MCF 10A (cell line): ENCODE measurements around the gene IL11RA. TPM values are rescaled to one million over a fixed set of nuclear protein-coding genes. Genes with fewer than 3 reads are reported as not detected.

Experiments
- BruUV-seq: library from RNA; stranded (reverse); fragments of 400-500 nt; replicated peaks from 2 replicates; lab custom pipeline; 2021; lab: Mats Ljungman, UMichigan
- CTCF ChIA-PET: fragments of 300-600 bp; sonication (Branson Sonifier 250); formaldehyde crosslinking; extraction: SDS; loops from one replicate; lab custom pipeline; 2021; ENCODE audit warnings: antibody characterized with exemption, inconsistent platforms; lab: Yijun Ruan, JAX
- POLR2A ChIA-PET: fragments of 300-600, 350-650 bp; sonication (Branson Sonifier 250); formaldehyde crosslinking; extraction: SDS; loops from one replicate; lab custom pipeline; 2020; ENCODE audit warnings: antibody characterized with exemption, inconsistent platforms; lab: Yijun Ruan, JAX
- DNase-seq: peaks from one replicate; pipeline ENCODE4 v3.0.0-alpha.2; 2018; ENCODE audit not compliant: unreplicated experiment
- H3K27ac Mint-ChIP-seq: one replicate; pipeline ENCODE4 v1.8.0; 2022; ENCODE audit warnings: mild to moderate bottlenecking, low read depth, mixed read lengths; ENCODE audit not compliant: unreplicated experiment
- H3K27me3 Mint-ChIP-seq: one replicate; pipeline ENCODE4 v1.8.0; 2022; ENCODE audit warnings: mixed read lengths; ENCODE audit not compliant: insufficient read depth, unreplicated experiment
- H3K36me3 Mint-ChIP-seq: one replicate; pipeline ENCODE4 v1.8.0; 2022; ENCODE audit warnings: mild to moderate bottlenecking, moderate library complexity, mixed read lengths; ENCODE audit not compliant: insufficient read depth, unreplicated experiment
- H3K4me1 Mint-ChIP-seq: one replicate; pipeline ENCODE4 v1.8.0; 2022; ENCODE audit warnings: mixed read lengths; ENCODE audit not compliant: insufficient read depth, unreplicated experiment
- H3K4me3 Mint-ChIP-seq: one replicate; pipeline ENCODE4 v1.8.0; 2022; ENCODE audit warnings: mild to moderate bottlenecking, moderate library complexity, mixed read lengths; ENCODE audit not compliant: unreplicated experiment
- H3K9me3 Mint-ChIP-seq: one replicate; pipeline ENCODE4 v1.8.0; 2022; ENCODE audit warnings: mixed read lengths; ENCODE audit not compliant: unreplicated experiment
- CTCF ChIP-seq: fragments of 200-600 bp; IDR thresholded peaks from one replicate; pipeline ENCODE4 v1.8.0; 2022; ENCODE audit warnings: antibody characterized with exemption, mild to moderate bottlenecking; ENCODE audit not compliant: unreplicated experiment
- intact Hi-C: fragments of 100-400 bp; cut with micrococcal nuclease; formaldehyde crosslinking; loops from 2 replicates; pipeline ENCODE4 v1.14.1; 2022
- total RNA-seq: library from RNA; stranded (reverse); gene quantifications from 2 replicates; pipeline ENCODE4 v1.2.3, GENCODE V29; 2022

The IL11RA gene
- total RNA-seq, 1 experiment from 2014 or later = 4.0 TPM

- Mint-ChIP-seq H3K36me3 (peaks cover 9% of the 10 kb centered on the region), H3K9me3 (no peaks in the 10 kb centered on the region), H3K4me1 (no peaks in the 10 kb centered on the region), H3K27ac (no peak overlapping the region), H3K27me3 (no peaks in the 10 kb centered on the region), H3K4me3 (no peak overlapping the region)
- TF ChIP-seq CTCF = no peak
- ChIA-PET CTCF (interaction anchor here (0.6 to 1.4 kb wide), 3 partner anchors 16 to 164 kb away, joined by 3 to 5 read pairs (median 3); no protein-coding TSS in a partner anchor), POLR2A (no interaction called here)
- no peak for DNase-seq
- intact Hi-C loops = no loop called here
- BruUV-seq = no TSS peak
Observed at GRCh38 chr9:34686231-34686630, 34.2 kb downstream of the IL11RA start.

- H3K27me3 Mint-ChIP-seq = no peaks in the 10 kb centered on the region
- BruUV-seq = no TSS peak
- intact Hi-C loops = no loop called here
- no peak for DNase-seq
- H3K4me3 Mint-ChIP-seq = no peak overlapping the region
- no peak for TF ChIP-seq CTCF
- H3K27ac Mint-ChIP-seq = no peak overlapping the region
- H3K4me1 Mint-ChIP-seq = no peaks in the 10 kb centered on the region
- POLR2A ChIA-PET = no interaction called here
- CTCF ChIA-PET = interaction anchor here (0.6 to 1.4 kb wide), 4 partner anchors 14 to 164 kb away, joined by 3 to 5 read pairs (median 4); no protein-coding TSS in a partner anchor
- H3K9me3 Mint-ChIP-seq = no peaks in the 10 kb centered on the region
- peaks cover 6% of the 10 kb centered on the region for H3K36me3 Mint-ChIP-seq
Observed at GRCh38 chr9:34686732-34687131, 34.7 kb downstream of the IL11RA start.

GRCh38 chr9:34687276-34688030 lies 35.5 kb downstream of the IL11RA start:
- peaks cover 6% of the 10 kb centered on the region for H3K36me3 Mint-ChIP-seq
- DNase-seq = no peak
- H3K4me3 Mint-ChIP-seq = no peak overlapping the region
- H3K27me3 Mint-ChIP-seq = no peaks in the 10 kb centered on the region
- H3K27ac Mint-ChIP-seq = no peak overlapping the region
- TF ChIP-seq CTCF = no peak
- CTCF ChIA-PET = interaction anchor here (0.9 to 1.4 kb wide), 3 partner anchors 13 to 15 kb away, joined by 4 to 5 read pairs (median 5); no protein-coding TSS in a partner anchor
- BruUV-seq = no TSS peak
- H3K4me1 Mint-ChIP-seq = no peaks in the 10 kb centered on the region
- H3K9me3 Mint-ChIP-seq = no peaks in the 10 kb centered on the region
- intact Hi-C loops = no loop called here
- POLR2A ChIA-PET = no interaction called here

- no peaks in the 10 kb centered on the region for H3K9me3 Mint-ChIP-seq
- intact Hi-C loops = no loop called here
- POLR2A ChIA-PET = no interaction called here
- no TSS peak for BruUV-seq
- H3K36me3 Mint-ChIP-seq = peaks cover 6% of the 10 kb centered on the region
- no peak overlapping the region for H3K27ac Mint-ChIP-seq
- CTCF ChIA-PET = interaction anchor here (0.6 to 0.9 kb wide), 2 partner anchors 14 to 363 kb away, joined by 3 to 4 read pairs; no protein-coding TSS in a partner anchor
- H3K4me3 Mint-ChIP-seq = no peak overlapping the region
- no peaks in the 10 kb centered on the region for H3K27me3 Mint-ChIP-seq
- DNase-seq = no peak
- no peaks in the 10 kb centered on the region for H3K4me1 Mint-ChIP-seq
- TF ChIP-seq CTCF = no peak
Observed at GRCh38 chr9:34688329-34689115, 36.5 kb downstream of the IL11RA start.
